PFSK-1 (cell line): ENCODE results near the gene PLB1.

Source experiments
- POLR2AphosphoS5 ChIP-seq: IDR thresholded peaks from 2 replicates; pipeline ENCODE4 v1.6.1; 2012; ENCODE audit warnings: low read depth, mild to moderate bottlenecking, control low read depth, low read length, moderate library complexity
- TAF1 ChIP-seq: IDR thresholded peaks from 2 replicates; pipeline ENCODE4 v1.6.1; 2012; ENCODE audit warnings: low read length, control low read depth, borderline replicate concordance; ENCODE audit not compliant: insufficient read depth

DNA sequence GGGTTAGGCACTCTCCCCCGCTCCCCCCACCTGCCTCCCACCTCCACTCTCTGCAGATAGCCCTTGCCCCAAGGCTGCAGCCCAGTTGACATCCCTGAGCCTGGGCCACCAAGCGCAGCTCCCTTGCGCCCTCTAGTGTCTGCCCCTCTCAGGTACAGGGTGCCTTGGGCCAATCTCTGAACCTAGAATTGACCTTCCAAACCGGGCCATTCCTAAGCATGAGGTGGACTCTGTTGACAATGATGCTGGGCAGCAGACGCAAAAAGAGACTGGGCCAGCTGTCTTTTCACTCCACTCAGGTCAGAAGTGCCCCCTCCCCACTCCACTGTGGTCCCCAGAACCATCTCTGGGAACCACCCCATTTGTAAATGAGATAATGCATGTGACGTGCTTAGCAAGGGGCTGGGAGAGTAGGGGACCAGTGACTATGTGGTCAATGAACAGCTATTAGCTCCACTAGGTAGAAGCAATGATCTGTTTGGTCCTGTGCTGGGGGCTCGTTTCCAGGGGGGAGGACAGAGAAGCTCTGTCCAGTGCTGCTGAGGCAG, 43.3 kb upstream of the PLB1 start:
- no peak for TF ChIP-seq TAF1
- TF ChIP-seq POLR2AphosphoS5: no peak
